ENCODE measurements around the gene ABCA4. TPM values are rescaled to one million over a fixed set of nuclear protein-coding genes. Genes with fewer than 3 reads are reported as not detected.

The ABCA4 gene
- total and polyA plus RNA-seq, 7 donors = 0.14 to 1.1 (median 0.16) TPM; not detected in 2

GRCh38 chr1:94032637-94033036 lies 88.3 kb downstream of the ABCA4 start:
- intact Hi-C loops (cut with DNase I) = no loop called here
- 71 to 85% methylated on average over 3 of the region's 3 CpGs for WGBS, 2 donors

GRCh38 chr1:94031591-94031990 lies 89.4 kb downstream of the ABCA4 start:
- no peaks in the 10 kb centered on the region for H3K9me3 ChIP-seq
- H3K27me3 ChIP-seq = no peaks in the 10 kb centered on the region
- no peak for DNase-seq
- no peak overlapping the region for H3K27ac ChIP-seq
- no peaks in the 10 kb centered on the region for H3K36me3 ChIP-seq
- 91 to 94% methylated on average over 9 of the region's 9 CpGs for WGBS, 2 donors
- no peak overlapping the region for H3K4me3 ChIP-seq
- intact Hi-C loops (cut with DNase I) = no loop called here
- TF ChIP-seq POLR2AphosphoS5 (IDR thresholded peaks at IDR 0.05) (no peak), EP300 (IDR thresholded peaks at IDR 0.05) (no peak)
- H3K4me1 ChIP-seq = no peaks in the 10 kb centered on the region

More at GRCh38 chr1:94032637-94033036, 88.3 kb downstream of the ABCA4 start:
- Histone ChIP-seq H3K36me3 (no peaks in the 10 kb centered on the region), H3K9me3 (no peaks in the 10 kb centered on the region), H3K4me1 (no peaks in the 10 kb centered on the region), H3K4me3 (no peak overlapping the region), H3K27ac (no peak overlapping the region), H3K27me3 (no peaks in the 10 kb centered on the region)
- no peak for DNase-seq
- TF ChIP-seq POLR2AphosphoS5 (IDR thresholded peaks at IDR 0.05) (no peak), POLR2A (IDR thresholded peaks at IDR 0.05) (no peak)

- no peak for DNase-seq
- H3K9me3 ChIP-seq = no peaks in the 10 kb centered on the region
- WGBS, 2 donors = 85 to 90% methylated on average over 4 of the region's 4 CpGs
- intact Hi-C loops (cut with DNase I) = no loop called here
- H3K4me3 ChIP-seq = no peak overlapping the region
- no peaks in the 10 kb centered on the region for H3K36me3 ChIP-seq
- no peak overlapping the region for H3K27ac ChIP-seq
- peaks cover 0 to 4% (median 1%) of the 10 kb centered on the region in 4 donors for H3K4me1 ChIP-seq
- H3K27me3 ChIP-seq = no peaks in the 10 kb centered on the region
- TF ChIP-seq POLR2A (IDR thresholded peaks at IDR 0.05) = no peak
- TF ChIP-seq POLR2AphosphoS5 (IDR thresholded peaks at IDR 0.05) = no peak
- no peak for TF ChIP-seq EP300 (IDR thresholded peaks at IDR 0.05)
- TF ChIP-seq CTCF (IDR thresholded peaks at IDR 0.05) = no peak
These were observed 89.8 kb downstream of the ABCA4 start for GRCh38 chr1:94031154-94031553.

GRCh38 chr1:94029130-94029993 lies 91.6 kb downstream of the ABCA4 start:
- H3K36me3 ChIP-seq = no peaks in the 10 kb centered on the region
- H3K4me3 ChIP-seq = no peak overlapping the region
- TF ChIP-seq POLR2A (IDR thresholded peaks at IDR 0.05) (no peak), POLR2AphosphoS5 (IDR thresholded peaks at IDR 0.05) (no peak), EP300 (IDR thresholded peaks at IDR 0.05) (no peak), CTCF (IDR thresholded peaks at IDR 0.05) (no peak)
- intact Hi-C loops (cut with DNase I) = loop anchor here (5.0 to 10.0 kb wide), 2 partner anchors 308 to 435 kb away; no protein-coding TSS in a partner anchor
- peaks cover 0 to 10% (median 4%) of the 10 kb centered on the region in 4 donors for H3K4me1 ChIP-seq
- H3K27ac ChIP-seq = no peak overlapping the region
- no peaks in the 10 kb centered on the region for H3K27me3 ChIP-seq
- DNase-seq = no peak
- WGBS, 2 donors = 70 to 80% methylated on average over 6 of the region's 6 CpGs
- no peaks in the 10 kb centered on the region for H3K9me3 ChIP-seq

GRCh38 chr1:94027721-94028515 lies 93.0 kb downstream of the ABCA4 start:
- TF ChIP-seq EP300 (IDR thresholded peaks at IDR 0.05) (no peak), CTCF (IDR thresholded peaks at IDR 0.05) (no peak), POLR2A (IDR thresholded peaks at IDR 0.05) (no peak)
- no peak for DNase-seq
- intact Hi-C loops (cut with DNase I) = loop anchor here (5.0 to 10.0 kb wide), 2 partner anchors 309 to 437 kb away; no protein-coding TSS in a partner anchor
- 81 to 87% methylated on average over 5 of the region's 5 CpGs for WGBS, 2 donors
- Histone ChIP-seq H3K4me1 (peaks cover 0 to 10% (median 4%) of the 10 kb centered on the region in 4 donors), H3K27me3 (no peaks in the 10 kb centered on the region), H3K36me3 (no peaks in the 10 kb centered on the region), H3K27ac (no peak overlapping the region), H3K4me3 (no peak overlapping the region), H3K9me3 (no peaks in the 10 kb centered on the region)
